BJ (cell line): ENCODE measurements around the gene ATP9A. TPM values are rescaled to one million over a fixed set of nuclear protein-coding genes. Genes with fewer than 3 reads are reported as not detected.

Experiments used
- CTCF ChIA-PET: fragments of 350-600 bp; formaldehyde crosslinking; extraction: SDS; loops from one replicate; lab custom pipeline; 2021; ENCODE audit warnings: antibody characterized with exemption, inconsistent platforms; lab: Yijun Ruan, JAX
- POLR2A ChIA-PET: fragments of 300-600 bp; sonication (Branson Sonifier 250); formaldehyde crosslinking; extraction: SDS; loops from one replicate; lab custom pipeline; 2021; ENCODE audit warnings: antibody characterized with exemption; lab: Charles Lee
- DNase-seq: peaks from one replicate; pipeline ENCODE4 v3.0.0-alpha.2; 2011; ENCODE audit warnings: low read depth
- H3K27me3 ChIP-seq: 2 replicates; pipeline ENCODE4 v1.6.0; 2011; ENCODE audit warnings: low read length; ENCODE audit not compliant: control insufficient read depth, insufficient read depth
- H3K36me3 ChIP-seq: 2 replicates; pipeline ENCODE4 v1.5.1; 2011; ENCODE audit warnings: low read length; ENCODE audit not compliant: control insufficient read depth, insufficient read depth
- H3K4me3 ChIP-seq: 2 replicates; pipeline ENCODE4 v1.5.1; 2011; ENCODE audit warnings: low read depth, mild to moderate bottlenecking, control low read depth, low read length
- CTCF ChIP-seq: IDR thresholded peaks from 2 replicates; pipeline ENCODE4 v1.5.1; 2011; ENCODE audit warnings: low read depth, mild to moderate bottlenecking, control low read depth, inconsistent platforms, low read length, moderate library complexity; ENCODE audit not compliant: insufficient read depth
- polyA plus RNA-seq: library from polyadenylated mRNA; depleted of rRNA; stranded (reverse); fragments of >200 nt; gene quantifications from 2 replicates; pipeline ENCODE4 v1.2.3, GENCODE V29; 2011

The ATP9A gene
- polyA plus RNA-seq, 1 experiment: 26.0 TPM

GRCh38 chr20:51607170-51607569 lies 161.0 kb downstream of the ATP9A start:
- CTCF ChIA-PET: no interaction called here
- POLR2A ChIA-PET: no interaction called here
- Histone ChIP-seq H3K4me3 (no peak overlapping the region), H3K36me3 (peaks cover 10% of the 10 kb centered on the region), H3K27me3 (no peaks in the 10 kb centered on the region)
- DNase-seq: no peak
- no peak for TF ChIP-seq CTCF

DNA sequence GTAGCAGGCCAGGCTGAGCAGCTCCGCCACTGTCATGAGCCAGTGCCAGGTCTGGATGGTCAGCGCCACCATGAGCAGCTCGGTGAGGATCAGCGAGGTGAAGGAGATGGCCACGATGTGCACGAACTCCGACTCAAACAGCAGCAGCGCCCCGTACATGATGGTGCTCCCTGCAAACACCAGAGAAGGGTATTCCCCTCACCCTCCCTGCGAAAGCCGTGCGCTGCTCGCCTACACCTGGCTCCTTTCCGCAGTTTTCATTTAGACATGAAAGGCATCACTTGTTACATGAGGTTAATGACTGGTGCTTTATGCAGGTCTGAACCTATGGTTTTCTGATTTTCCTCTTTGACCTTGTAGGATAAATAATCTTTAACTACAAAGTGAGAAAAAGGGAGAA lies 163.3 kb downstream of the ATP9A start:
- Histone ChIP-seq H3K27me3 (no peaks in the 10 kb centered on the region), H3K4me3 (no peak overlapping the region), H3K36me3 (peaks cover 11% of the 10 kb centered on the region)
- CTCF ChIA-PET: no interaction called here
- no peak for DNase-seq
- POLR2A ChIA-PET: no interaction called here
- no peak for TF ChIP-seq CTCF

DNA sequence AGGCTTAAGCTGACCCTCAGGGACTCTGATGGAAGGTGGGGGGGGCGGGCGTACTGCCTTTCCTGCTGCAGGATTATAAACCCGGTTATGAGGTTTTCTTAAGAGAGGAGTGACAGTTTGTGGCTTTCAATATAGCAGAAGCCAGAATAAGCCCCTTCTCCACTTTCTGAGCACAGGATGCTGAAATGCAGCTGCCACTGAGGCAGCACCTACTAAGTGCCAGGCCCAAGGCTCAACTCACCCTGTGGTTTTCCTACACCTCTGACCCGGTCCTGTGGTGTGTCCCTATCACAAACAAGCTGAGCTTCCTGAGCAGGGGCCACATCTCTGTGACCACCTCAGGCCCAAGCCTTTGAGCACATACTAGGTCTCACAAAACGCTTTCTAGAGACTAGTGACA lies 166.1 kb downstream of the ATP9A start:
- no peaks in the 10 kb centered on the region for H3K27me3 ChIP-seq
- DNase-seq: no peak
- H3K36me3 ChIP-seq: peaks cover 11% of the 10 kb centered on the region
- POLR2A ChIA-PET: no interaction called here
- no peak for TF ChIP-seq CTCF
- CTCF ChIA-PET: interaction anchor here (0.7 to 3.1 kb wide), 4 partner anchors 20 to 230 kb away, joined by 3 to 18 read pairs (median 3); no protein-coding TSS in a partner anchor
- H3K4me3 ChIP-seq: no peak overlapping the region

- CTCF ChIA-PET: interaction anchor here (1.0 to 3.1 kb wide), 4 partner anchors 25 to 612 kb away, joined by 3 to 18 read pairs (median 4); no protein-coding TSS in a partner anchor
- DNase-seq: no peak
- Histone ChIP-seq H3K27me3 (no peaks in the 10 kb centered on the region), H3K36me3 (peaks cover 9% of the 10 kb centered on the region), H3K4me3 (no peak overlapping the region)
- POLR2A ChIA-PET: no interaction called here
- TF ChIP-seq CTCF: no peak
Observed at GRCh38 chr20:51600950-51601349, 167.2 kb downstream of the ATP9A start.

DNA sequence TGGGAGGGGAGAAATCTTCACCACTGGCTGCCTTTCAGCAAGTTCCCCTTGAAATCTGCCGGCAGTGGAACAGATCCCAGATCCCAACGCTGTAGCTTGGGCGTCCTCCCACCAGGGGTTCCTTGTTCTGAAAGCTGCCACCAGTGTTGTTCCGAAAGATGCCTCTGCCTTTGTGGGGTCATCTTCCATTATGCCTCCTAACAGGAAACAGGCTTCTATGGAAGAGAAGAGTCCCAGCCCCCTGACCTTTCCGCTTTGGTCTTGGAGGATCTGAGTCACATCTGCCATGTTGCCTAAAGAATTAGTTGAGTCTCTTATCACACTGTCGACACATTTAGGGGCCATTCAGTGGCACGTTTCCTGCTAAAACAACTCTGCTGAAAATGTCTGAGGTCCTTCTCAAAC lies 168.2 kb downstream of the ATP9A start:
- TF ChIP-seq CTCF: no peak
- H3K36me3 ChIP-seq: peaks cover 9% of the 10 kb centered on the region
- POLR2A ChIA-PET: no interaction called here
- no peak for DNase-seq
- CTCF ChIA-PET: interaction anchor here (3.1 kb wide), 1 partner anchor 214 kb away, joined by 18 read pairs; no protein-coding TSS in a partner anchor
- H3K27me3 ChIP-seq: no peaks in the 10 kb centered on the region
- H3K4me3 ChIP-seq: no peak overlapping the region
